HCT116 (cell line): Measurements from ENCODE around the gene SPX. TPM values are rescaled to one million over a fixed set of nuclear protein-coding genes. Genes with fewer than 3 reads are reported as not detected.

Source experiments
- ATAC-seq: fragments of 200-7000 bp; cut with Tn5 transposase; 2 replicates; pipeline ENCODE4 v1.9.1; 2020; ENCODE audit warnings: mild to moderate bottlenecking, moderate library complexity
- BruUV-seq: library from RNA; stranded (reverse); fragments of 400-500 nt; replicated peaks from 2 replicates; lab custom pipeline; 2021; lab: Mats Ljungman, UMichigan
- CTCF ChIA-PET: fragments of 300-600 bp; sonication (Branson Sonifier 250); formaldehyde crosslinking; loops from one replicate; lab custom pipeline; 2021; ENCODE audit warnings: antibody characterized with exemption; lab: Charles Lee
- POLR2A ChIA-PET: fragments of 300-600, 350-600 bp; sonication (Branson Sonifier 250); formaldehyde crosslinking; loops from one replicate; lab custom pipeline; 2021; ENCODE audit warnings: antibody characterized with exemption; lab: Charles Lee
- RAD21 ChIA-PET, 2 experiments: fragments of 300-600 bp; sonication (Branson Sonifier 250); formaldehyde crosslinking; loops; one replicate each; lab custom pipeline; 2023; ENCODE audit warnings: low total read pairs in 2 of 2; ENCODE audit not compliant: uncharacterized antibody in 2 of 2, unreplicated experiment in 2 of 2, low non-redundant PET in 1 of 2; lab: Charles Lee
- DNase-seq: peaks from one replicate; pipeline ENCODE4 v3.0.0-alpha.2; 2010; ENCODE audit warnings: low read depth, low spot score
- H2AFZ ChIP-seq: fragments of 200-600 bp; shearing (Covaris generic), sonication (generic); 2 replicates; pipeline ENCODE4 v1.6.1; 2017; ENCODE audit warnings: low read depth, mixed run types, mixed read lengths, antibody characterized with exemption, low read length; ENCODE audit not compliant: poor library complexity, severe bottlenecking
- H3K27ac ChIP-seq: 2 replicates; pipeline ENCODE4 v1.5.1; 2012; ENCODE audit warnings: low read depth, low read length
- H3K27me3 ChIP-seq: fragments of 200-600 bp; sonication (generic); 2 replicates; pipeline ENCODE4 v1.6.1; 2016; ENCODE audit warnings: mixed run types, low read length, mixed read lengths; ENCODE audit not compliant: insufficient read depth
- H3K36me3 ChIP-seq, 2 experiments: fragments of 200-500 bp in 1 of 2; fragments of 200-600 bp in 1 of 2; sonication (Bioruptor generic) in 1 of 2; sonication (generic) in 1 of 2; 2 replicates each; pipeline versions ENCODE4 v1.5.1 to v1.6.1; 2014 to 2016; ENCODE audit warnings: low read length in 2 of 2, inconsistent platforms in 1 of 2, mixed read lengths in 1 of 2, mixed run types in 1 of 2; ENCODE audit not compliant: insufficient read depth in 2 of 2, control insufficient read depth in 1 of 2
- H3K4me1 ChIP-seq, 2 experiments: fragments of 200-600 bp in 1 of 2; sonication (generic) in 1 of 2; 2 replicates each; pipeline versions ENCODE4 v1.5.1 to v1.6.1; 2012 to 2017; ENCODE audit warnings: low read length in 2 of 2, inconsistent platforms in 1 of 2, mild to moderate bottlenecking in 1 of 2, mixed read lengths in 1 of 2, mixed run types in 1 of 2, moderate library complexity in 1 of 2; ENCODE audit not compliant: insufficient read depth in 2 of 2, control insufficient read depth in 1 of 2
- H3K4me2 ChIP-seq: fragments of 200-600 bp; sonication (generic); 2 replicates; pipeline ENCODE4 v1.6.1; 2017; ENCODE audit warnings: mixed run types, low read length, mixed read lengths
- H3K4me3 ChIP-seq, 2 experiments: fragments of 200-600 bp in 1 of 2; sonication (generic) in 1 of 2; replicated peaks in 1 of 2; 2 replicates each; pipeline ENCODE4 v1.5.1; 2011 to 2016; ENCODE audit warnings: low read length in 2 of 2, control low read depth in 1 of 2, low read depth in 1 of 2, mild to moderate bottlenecking in 1 of 2, mixed read lengths in 1 of 2, mixed run types in 1 of 2
- H3K79me2 ChIP-seq: fragments of 200-600 bp; sonication (generic); 2 replicates; pipeline ENCODE4 v1.6.1; 2017; ENCODE audit warnings: mild to moderate bottlenecking, mixed run types, low read length, moderate library complexity, mixed read lengths; ENCODE audit not compliant: insufficient read depth
- H3K9ac ChIP-seq: fragments of 200-600 bp; sonication (generic); 2 replicates; pipeline ENCODE4 v1.6.1; 2016; ENCODE audit warnings: low read length, mixed read lengths
- H3K9me2 ChIP-seq: fragments of 200-600 bp; sonication (generic), shearing (Covaris generic); 2 replicates; pipeline ENCODE4 v1.6.1; 2017; ENCODE audit warnings: mixed run types, mild to moderate bottlenecking, moderate library complexity; ENCODE audit not compliant: insufficient read depth
- H3K9me3 ChIP-seq, 2 experiments: fragments of 200-500 bp in 1 of 2; fragments of 200-600 bp in 1 of 2; sonication (Bioruptor generic) in 1 of 2; sonication (generic) in 1 of 2; 2 replicates each; pipeline ENCODE4 v1.6.1; 2014 to 2017; ENCODE audit warnings: low read length in 2 of 2, mixed read lengths in 2 of 2, inconsistent platforms in 1 of 2, low read depth in 1 of 2, mild to moderate bottlenecking in 1 of 2, mixed run types in 1 of 2, moderate library complexity in 1 of 2; ENCODE audit not compliant: control insufficient read depth in 1 of 2, insufficient read depth in 1 of 2
- H4K20me1 ChIP-seq: fragments of 200-600 bp; sonication (generic), shearing (Covaris generic); 2 replicates; pipeline ENCODE4 v1.6.1; 2017; ENCODE audit warnings: mixed run types, mild to moderate bottlenecking, moderate library complexity; ENCODE audit not compliant: insufficient read depth
- ATF3 ChIP-seq: IDR thresholded peaks from 2 replicates; pipeline ENCODE4 v1.6.1; 2012
- CBX3 ChIP-seq: IDR thresholded peaks from 2 replicates; pipeline ENCODE4 v1.6.1; 2012; ENCODE audit warnings: low read depth
- CEBPB ChIP-seq: IDR thresholded peaks from 2 replicates; pipeline ENCODE4 v1.6.1; 2012; ENCODE audit warnings: low read depth
- CTCF ChIP-seq, 3 experiments: fragments of 200-600 bp in 1 of 3; sonication (generic) in 1 of 3; IDR thresholded peaks in 2 of 3; conservative IDR thresholded peaks in 1 of 3; 2 replicates each; pipeline ENCODE4 v1.5.1; 2012 to 2017; ENCODE audit warnings: low read depth in 2 of 3, low read length in 2 of 3, antibody characterized with exemption in 1 of 3, borderline replicate concordance in 1 of 3, control low read depth in 1 of 3, mild to moderate bottlenecking in 1 of 3, mixed read lengths in 1 of 3, mixed run types in 1 of 3, moderate library complexity in 1 of 3; ENCODE audit not compliant: insufficient read depth in 1 of 3
- ELF1 ChIP-seq: IDR thresholded peaks from 2 replicates; pipeline ENCODE4 v1.6.1; 2012; ENCODE audit warnings: low read depth, borderline replicate concordance
- EZH2phosphoT487 ChIP-seq: fragments of 200-600 bp; IDR thresholded peaks from 2 replicates; pipeline ENCODE4 v1.6.1; 2018; ENCODE audit warnings: antibody characterized with exemption, borderline replicate concordance
- FOSL1 ChIP-seq: IDR thresholded peaks from 2 replicates; pipeline ENCODE4 v1.6.1; 2012; ENCODE audit warnings: low read depth
- JUND ChIP-seq: IDR thresholded peaks from 2 replicates; pipeline ENCODE4 v1.6.1; 2012
- MAX ChIP-seq: IDR thresholded peaks from 2 replicates; pipeline ENCODE4 v1.6.1; 2012
- POLR2A ChIP-seq: IDR thresholded peaks from 2 replicates; pipeline ENCODE4 v1.7.0; 2011; ENCODE audit warnings: borderline replicate concordance; ENCODE audit not compliant: insufficient read depth, insufficient read length; ENCODE audit errors: extremely low read depth
- POLR2AphosphoS5 ChIP-seq: IDR thresholded peaks from 2 replicates; pipeline ENCODE4 v1.6.1; 2011; ENCODE audit warnings: mild to moderate bottlenecking, low read depth, low read length, moderate library complexity
- RAD21 ChIP-seq: IDR thresholded peaks from 2 replicates; pipeline ENCODE4 v1.6.1; 2012; ENCODE audit warnings: low read depth, mild to moderate bottlenecking
- SIN3A ChIP-seq: IDR thresholded peaks from 2 replicates; pipeline ENCODE4 v1.6.1; 2012; ENCODE audit warnings: low read depth
- SP1 ChIP-seq: IDR thresholded peaks from 2 replicates; pipeline ENCODE4 v1.6.1; 2012; ENCODE audit warnings: low read depth
- SRF ChIP-seq: IDR thresholded peaks from 2 replicates; pipeline ENCODE4 v1.6.1; 2012; ENCODE audit warnings: low read depth
- TCF7L2 ChIP-seq: IDR thresholded peaks from 2 replicates; pipeline ENCODE4 v1.7.0; 2011; ENCODE audit warnings: borderline replicate concordance, inconsistent platforms; ENCODE audit not compliant: insufficient read depth, insufficient read length; ENCODE audit errors: extremely low read depth
- YY1 ChIP-seq: IDR thresholded peaks from 2 replicates; pipeline ENCODE4 v1.6.1; 2011; ENCODE audit warnings: low read length, low read depth, moderate library complexity, mild to moderate bottlenecking; ENCODE audit not compliant: insufficient replicate concordance; ENCODE audit errors: extremely low read depth
- ZBTB33 ChIP-seq: IDR thresholded peaks from 2 replicates; pipeline ENCODE4 v1.6.1; 2011; ENCODE audit warnings: mild to moderate bottlenecking, low read length, moderate library complexity; ENCODE audit not compliant: insufficient replicate concordance; ENCODE audit errors: extremely low read depth
- ZFX ChIP-seq: fragments of 450-650 bp; IDR thresholded peaks from 2 replicates; pipeline ENCODE4 v1.6.1; 2017
- ZNF274 ChIP-seq: fragments of 200-500 bp; sonication (Bioruptor generic); IDR thresholded peaks from 2 replicates; pipeline ENCODE4 v1.6.1; 2014; ENCODE audit warnings: mild to moderate bottlenecking, low read depth, low read length, inconsistent platforms
- intact Hi-C: fragments of 100-400 bp; cut with micrococcal nuclease; formaldehyde crosslinking; loops from 2 replicates; pipeline ENCODE4 v1.10.0; 2022
- total RNA-seq: library from RNA; stranded (reverse); gene quantifications from one replicate; pipeline ENCODE4 v1.2.1, GENCODE V29; 2021; ENCODE audit not compliant: unreplicated experiment

SPX gene
- total RNA-seq, 1 experiment from 2014 or later, result 0.76 TPM

- H3K79me2 ChIP-seq, result no peaks in the 10 kb centered on the region
- ChIA-PET CTCF (no interaction called here), POLR2A (no interaction called here), RAD21 (no interaction called here)
- BruUV-seq, result no TSS peak
- H3K9me3 ChIP-seq, result no peaks in the 10 kb centered on the region
- no peaks in the 10 kb centered on the region for H3K27me3 ChIP-seq
- DNase-seq, result no peak
- intact Hi-C loops, result no loop called here
- no peak overlapping the region for H3K4me2 ChIP-seq
- no peak for TF ChIP-seq SIN3A
- no peak for TF ChIP-seq FOSL1
- TF ChIP-seq TCF7L2, result no peak
- no peak for TF ChIP-seq ATF3
- no peak for TF ChIP-seq YY1
- TF ChIP-seq POLR2AphosphoS5, result no peak
- TF ChIP-seq CBX3, result no peak
- no peak for TF ChIP-seq JUND
- no peak for TF ChIP-seq SRF
- TF ChIP-seq EZH2phosphoT487, result no peak
- TF ChIP-seq ZNF274, result no peak
- no peak for TF ChIP-seq SP1
- TF ChIP-seq CEBPB, result no peak
- no peak for TF ChIP-seq ZFX
- no peak for TF ChIP-seq ELF1
- TF ChIP-seq MAX, result no peak
- no peak for TF ChIP-seq POLR2A
- no peak for TF ChIP-seq CTCF (IDR thresholded peaks at IDR 0.05 in 2 of 3, conservative IDR thresholded peaks at IDR 0.05 in 1 of 3; ENCODE audit: borderline replicate concordance in 1 of 3, insufficient read depth in 1 of 3, low read depth in 2 of 3, low read length in 2 of 3)
- TF ChIP-seq ZBTB33, result no peak
- TF ChIP-seq RAD21, result no peak
- no peak for ATAC-seq
- H3K4me1 ChIP-seq, result no peaks in the 10 kb centered on the region
- no peaks in the 10 kb centered on the region for H3K9me2 ChIP-seq
- H3K9ac ChIP-seq, result no peak overlapping the region
- H3K36me3 ChIP-seq, result no peaks in the 10 kb centered on the region
- no peak overlapping the region for H2AFZ ChIP-seq
- H4K20me1 ChIP-seq, result no peaks in the 10 kb centered on the region
- no peak overlapping the region for H3K4me3 ChIP-seq
- H3K27ac ChIP-seq, result no peak overlapping the region
Observed at GRCh38 chr12:21568115-21568514, 42.0 kb downstream of the SPX start.
